Right lobe of liver (tissue), 4 donors: Measurements from ENCODE around the gene NOTCH1.

ENCODE experiments used
- CTCF ChIP-seq, 4 donors: fragments of 200-600 bp in 3 of 4; fragments of 450-650 bp in 1 of 4; IDR thresholded peaks; one replicate each; pipeline versions ENCODE4 v1.5.1 to v1.8.0; 2016 to 2022; ENCODE audit warnings: antibody characterized with exemption in 4 of 4, mild to moderate bottlenecking in 2 of 4
- POLR2A ChIP-seq: fragments of 450-650 bp; IDR thresholded peaks from one replicate; pipeline ENCODE4 v1.6.1; 2017; ENCODE audit warnings: antibody characterized with exemption, mild to moderate bottlenecking
- donor health status: DM: no; HTN: no; CAD: no.
- donor health status: DM: no; HTN: no; CAD: no.
- donor health status: DM: no; HTN: yes; CAD: no.

DNA sequence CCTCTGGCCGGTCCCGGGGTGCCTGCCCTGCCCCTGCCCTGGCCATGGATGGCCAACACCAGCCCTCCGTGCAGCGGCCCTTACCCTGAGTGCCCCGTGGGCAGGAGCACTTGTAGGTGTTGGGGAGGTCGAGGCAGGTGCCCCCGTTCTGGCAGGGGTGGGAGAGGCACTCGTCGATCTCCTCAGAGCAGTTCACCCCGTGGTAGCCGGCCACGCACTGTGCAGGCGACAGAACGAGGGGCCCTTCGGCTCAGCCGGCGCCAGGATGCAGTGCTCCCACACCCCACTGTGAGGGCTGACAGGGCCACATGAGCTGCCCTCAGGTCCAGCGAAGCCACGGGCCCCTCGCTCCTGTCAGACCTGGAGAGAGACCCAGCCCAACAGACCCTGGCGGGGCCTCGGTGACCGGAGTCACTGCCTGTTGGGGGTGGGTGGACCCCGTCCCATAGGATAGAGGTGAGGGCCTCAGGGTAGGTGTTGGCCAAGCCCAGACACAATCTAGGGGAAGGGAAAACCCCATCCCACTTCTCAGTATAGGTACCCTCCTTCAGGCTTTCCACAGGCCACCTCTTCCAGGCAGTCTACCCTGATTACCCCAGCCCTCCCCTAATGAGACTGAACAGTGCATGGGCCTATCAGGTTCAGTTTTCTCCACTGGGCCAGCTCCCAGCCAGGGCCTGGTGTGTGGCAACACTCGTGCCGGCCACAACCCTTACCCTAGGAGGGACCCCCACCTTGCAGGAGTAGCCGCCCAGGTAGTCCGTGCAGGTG is 38.4 kb downstream of the NOTCH1 start:
- TF ChIP-seq CTCF (IDR thresholded peaks at IDR 0.05) (no peak), POLR2A (no peak)
